Measurements from ENCODE around the gene LRFN2. TPM values are rescaled to one million over a fixed set of nuclear protein-coding genes. Genes with fewer than 3 reads are reported as not detected.

The LRFN2 gene
- total RNA-seq, 2 donors from 2014 or later = not detected

GRCh38 chr6:40344566-40345167 is 242.5 kb downstream of the LRFN2 start:
- Histone ChIP-seq H3K4me1 (ENCODE audit: control insufficient read depth in 1 of 2, low read depth in 2 of 2) (no peaks in the 10 kb centered on the region), H3K27me3 (replicated peaks; ENCODE audit: insufficient read depth) (no peaks in the 10 kb centered on the region), H3K4me3 (no peak overlapping the region), H3K9me3 (no peaks in the 10 kb centered on the region), H3K36me3 (no peaks in the 10 kb centered on the region), H3K27ac (no peak overlapping the region)
- DNase-seq (ENCODE audit: low spot score) = no peak
- no peak for TF ChIP-seq CTCF (IDR thresholded peaks at IDR 0.05)
- ATAC-seq (ENCODE audit: insufficient number of reproducible peaks, low FRiP score, low read depth) = no peak

- Histone ChIP-seq H3K4me1 (ENCODE audit: control insufficient read depth in 1 of 2, low read depth in 2 of 2) (no peaks in the 10 kb centered on the region), H3K9me3 (no peaks in the 10 kb centered on the region), H3K27me3 (replicated peaks; ENCODE audit: insufficient read depth) (no peaks in the 10 kb centered on the region), H3K4me3 (no peak overlapping the region), H3K36me3 (no peaks in the 10 kb centered on the region), H3K27ac (no peak overlapping the region)
- DNase-seq (ENCODE audit: low spot score) (no peak), ATAC-seq (ENCODE audit: insufficient number of reproducible peaks, low FRiP score, low read depth) (no peak)
- no peak for TF ChIP-seq CTCF (IDR thresholded peaks at IDR 0.05)
These were observed 243.1 kb downstream of the LRFN2 start for GRCh38 chr6:40343877-40344565.

- no peaks in the 10 kb centered on the region for H3K27me3 ChIP-seq (replicated peaks; ENCODE audit: insufficient read depth)
- no peaks in the 10 kb centered on the region for H3K4me1 ChIP-seq (ENCODE audit: control insufficient read depth in 1 of 2, low read depth in 2 of 2)
- H3K4me3 ChIP-seq = no peak overlapping the region
- no peak for ATAC-seq (ENCODE audit: insufficient number of reproducible peaks, low FRiP score, low read depth)
- no peaks in the 10 kb centered on the region for H3K9me3 ChIP-seq
- DNase-seq (ENCODE audit: low spot score) = no peak
- H3K36me3 ChIP-seq = no peaks in the 10 kb centered on the region
- TF ChIP-seq CTCF (IDR thresholded peaks at IDR 0.05) = no peak
- no peak overlapping the region for H3K27ac ChIP-seq
These were observed 243.8 kb downstream of the LRFN2 start for GRCh38 chr6:40343318-40343876.

- no peaks in the 10 kb centered on the region for H3K27me3 ChIP-seq (replicated peaks; ENCODE audit: insufficient read depth)
- H3K27ac ChIP-seq = no peak overlapping the region
- H3K36me3 ChIP-seq = no peaks in the 10 kb centered on the region
- no peak overlapping the region for H3K4me3 ChIP-seq
- H3K9me3 ChIP-seq = no peaks in the 10 kb centered on the region
- H3K4me1 ChIP-seq (ENCODE audit: control insufficient read depth in 1 of 2, low read depth in 2 of 2) = no peaks in the 10 kb centered on the region
- no peak for TF ChIP-seq CTCF (IDR thresholded peaks at IDR 0.05)
- DNase-seq (ENCODE audit: low spot score) (no peak), ATAC-seq (ENCODE audit: insufficient number of reproducible peaks, low FRiP score, low read depth) (no peak)
These were observed 244.4 kb downstream of the LRFN2 start for GRCh38 chr6:40342723-40343122.

- no peaks in the 10 kb centered on the region for H3K9me3 ChIP-seq
- H3K4me3 ChIP-seq = no peak overlapping the region
- DNase-seq (ENCODE audit: low spot score) = no peak
- H3K27me3 ChIP-seq (replicated peaks; ENCODE audit: insufficient read depth) = no peaks in the 10 kb centered on the region
- ATAC-seq (ENCODE audit: insufficient number of reproducible peaks, low FRiP score, low read depth) = no peak
- H3K27ac ChIP-seq = no peak overlapping the region
- TF ChIP-seq CTCF (IDR thresholded peaks at IDR 0.05) = no peak
- H3K36me3 ChIP-seq = no peaks in the 10 kb centered on the region
- H3K4me1 ChIP-seq (ENCODE audit: control insufficient read depth in 1 of 2, low read depth in 2 of 2) = no peaks in the 10 kb centered on the region
These were observed 245.4 kb downstream of the LRFN2 start for GRCh38 chr6:40341726-40342125.

Measured in thoracic aorta (tissue), 2 donors.